Camera-type eye (tissue), 1 donor: Measurements from ENCODE around the gene JMY. TPM values are rescaled to one million over a fixed set of nuclear protein-coding genes. Genes with fewer than 3 reads are reported as not detected.

Source experiments
- total RNA-seq: library from RNA; depleted of rRNA; stranded (reverse); fragments of >200 nt; gene quantifications from one replicate; pipeline ENCODE4 v1.2.3, GENCODE V29; 2014

Gene JMY
- 67.3 TPM for total RNA-seq

GRCh38 chr5:79235634-79236361, at the start of gene JMY:
Gene JMY (plus strand): TSS chr5:79236131. CDS start chr5:79236651, 520 bp downstream.

Other genes with a start within 250 kb of the JMY start
- 3.5 TPM for gene DMGDH, start 166.5 kb upstream of the JMY start, total RNA-seq
- gene BHMT2, start 166.4 kb upstream of the JMY start, total RNA-seq, result 7.5 TPM
- gene BHMT, start 124.3 kb upstream of the JMY start, total RNA-seq, result 9.3 TPM